SK-N-MC (cell line): Measurements from ENCODE around the gene PTPN14.

Experiments used
- DNase-seq: peaks from one replicate; pipeline ENCODE4 v3.0.0-alpha.2; 2011; ENCODE audit warnings: low read depth, low spot score
- H3K27ac ChIP-seq: fragments of 200-600 bp; sonication (generic); 2 replicates; pipeline ENCODE4 v1.5.1; 2016; ENCODE audit warnings: mixed run types
- H3K36me3 ChIP-seq: fragments of 200-600 bp; sonication (generic); 2 replicates; pipeline ENCODE4 v1.6.1; 2017; ENCODE audit warnings: antibody characterized with exemption, low read length, mixed read lengths; ENCODE audit not compliant: insufficient read depth
- H3K4me3 ChIP-seq: fragments of 200-600 bp; sonication (generic); 2 replicates; pipeline ENCODE4 v1.5.1; 2016
- H3K9ac ChIP-seq: fragments of 200-600 bp; sonication (generic); 2 replicates; pipeline ENCODE4 v1.8.0; 2017; ENCODE audit warnings: mixed run types, mixed read lengths; ENCODE audit not compliant: insufficient read length
- H3K9me3 ChIP-seq: fragments of 200-600 bp; sonication (generic); 2 replicates; pipeline ENCODE4 v1.6.1; 2017; ENCODE audit warnings: low read depth, mild to moderate bottlenecking, antibody characterized with exemption, low read length, moderate library complexity, mixed read lengths
- EZH2 ChIP-seq: fragments of 200-600 bp; sonication (generic); IDR thresholded peaks from one replicate; pipeline ENCODE4 v1.6.1; 2017; ENCODE audit warnings: antibody characterized with exemption
- FOXP2 ChIP-seq: optimal IDR thresholded peaks from 2 replicates; pipeline ENCODE3; 2011; ENCODE audit warnings: mild to moderate bottlenecking, moderate library complexity; ENCODE audit not compliant: insufficient read depth; ENCODE audit errors: extremely low read length, control extremely low read depth
- POLR2AphosphoS5 ChIP-seq: IDR thresholded peaks from 2 replicates; pipeline ENCODE4 v1.6.1; 2012; ENCODE audit warnings: mild to moderate bottlenecking, low read depth, low read length, borderline replicate concordance

PTPN14 gene

GRCh38 chr1:214344897-214345296 is 206.5 kb downstream of the PTPN14 start:
- TF ChIP-seq FOXP2 (no peak), POLR2AphosphoS5 (no peak), EZH2 (no peak)
- no peak overlapping the region for H3K9ac ChIP-seq
- H3K36me3 ChIP-seq = peaks cover 20% of the 10 kb centered on the region
- no peak overlapping the region for H3K4me3 ChIP-seq
- no peaks in the 10 kb centered on the region for H3K9me3 ChIP-seq
- H3K27ac ChIP-seq = no peak overlapping the region
- DNase-seq = no peak

GRCh38 chr1:214342525-214342924 is 208.9 kb downstream of the PTPN14 start:
- DNase-seq = no peak
- Histone ChIP-seq H3K9ac (no peak overlapping the region), H3K4me3 (no peak overlapping the region), H3K9me3 (no peaks in the 10 kb centered on the region), H3K27ac (no peak overlapping the region), H3K36me3 (peaks cover 20% of the 10 kb centered on the region)
- TF ChIP-seq POLR2AphosphoS5 (no peak), FOXP2 (no peak), EZH2 (no peak)

- Histone ChIP-seq H3K27ac (no peak overlapping the region), H3K9me3 (no peaks in the 10 kb centered on the region), H3K9ac (no peak overlapping the region), H3K36me3 (peaks cover 20% of the 10 kb centered on the region), H3K4me3 (no peak overlapping the region)
- no peak for DNase-seq
- TF ChIP-seq POLR2AphosphoS5 = no peak
- TF ChIP-seq FOXP2 = no peak
- TF ChIP-seq EZH2 = no peak
Observed at GRCh38 chr1:214341932-214342331, 209.5 kb downstream of the PTPN14 start.

GRCh38 chr1:214341459-214341858 is 209.9 kb downstream of the PTPN14 start:
- H3K36me3 ChIP-seq = peaks cover 20% of the 10 kb centered on the region
- H3K9ac ChIP-seq = no peak overlapping the region
- H3K9me3 ChIP-seq = no peaks in the 10 kb centered on the region
- H3K27ac ChIP-seq = no peak overlapping the region
- no peak overlapping the region for H3K4me3 ChIP-seq
- DNase-seq = no peak
- TF ChIP-seq POLR2AphosphoS5 (no peak), FOXP2 (no peak), EZH2 (no peak)

- Histone ChIP-seq H3K27ac (no peak overlapping the region), H3K36me3 (no peaks in the 10 kb centered on the region), H3K9ac (no peak overlapping the region), H3K4me3 (no peak overlapping the region), H3K9me3 (no peaks in the 10 kb centered on the region)
- no peak for DNase-seq
- TF ChIP-seq FOXP2 (no peak), EZH2 (no peak), POLR2AphosphoS5 (no peak)
Observed at GRCh38 chr1:214338212-214338611, 213.2 kb downstream of the PTPN14 start.

- no peak for DNase-seq
- Histone ChIP-seq H3K9me3 (no peaks in the 10 kb centered on the region), H3K36me3 (no peaks in the 10 kb centered on the region), H3K9ac (no peak overlapping the region), H3K4me3 (no peak overlapping the region), H3K27ac (no peak overlapping the region)
- TF ChIP-seq EZH2 = no peak
- no peak for TF ChIP-seq POLR2AphosphoS5
- TF ChIP-seq FOXP2 = no peak
Observed at GRCh38 chr1:214337511-214337910, 213.9 kb downstream of the PTPN14 start.

- Histone ChIP-seq H3K36me3 (no peaks in the 10 kb centered on the region), H3K9me3 (no peaks in the 10 kb centered on the region), H3K4me3 (no peak overlapping the region), H3K27ac (no peak overlapping the region), H3K9ac (no peak overlapping the region)
- TF ChIP-seq POLR2AphosphoS5 (no peak), EZH2 (no peak), FOXP2 (no peak)
- DNase-seq = no peak
Observed at GRCh38 chr1:214337015-214337414, 214.4 kb downstream of the PTPN14 start.

GRCh38 chr1:214335567-214335966 is 215.8 kb downstream of the PTPN14 start:
- TF ChIP-seq FOXP2 = no peak
- TF ChIP-seq POLR2AphosphoS5 = no peak
- TF ChIP-seq EZH2 = no peak

More at GRCh38 chr1:214335567-214335966, 215.8 kb downstream of the PTPN14 start:
- DNase-seq = no peak
- no peak overlapping the region for H3K4me3 ChIP-seq
- no peak overlapping the region for H3K27ac ChIP-seq
- no peaks in the 10 kb centered on the region for H3K36me3 ChIP-seq
- no peak overlapping the region for H3K9ac ChIP-seq
- H3K9me3 ChIP-seq = no peaks in the 10 kb centered on the region
